ENCODE results near the gene PSMA2.
"Not testable (repeated sequence)": the region's sequence is repeated elsewhere in the genome, so short reads cannot be mapped to it uniquely, and the experiment has no call there.

Gene PSMA2

GRCh38 chr7:42902331-42902730, 29.6 kb downstream of the PSMA2 start:
- no peak overlapping the region for H3K27ac ChIP-seq (ENCODE audit: low read depth, low read length)
- no peaks in the 10 kb centered on the region for H3K79me2 ChIP-seq (ENCODE audit: control insufficient read depth, insufficient read depth, low read length, unreplicated experiment)
- no peak overlapping the region for H2AFZ ChIP-seq (ENCODE audit: low read length, unreplicated experiment)
- H3K27me3 ChIP-seq (ENCODE audit: insufficient read depth, low read length), result no peaks in the 10 kb centered on the region
- no peaks in the 10 kb centered on the region for H3K36me3 ChIP-seq (ENCODE audit: insufficient read depth, low read length)
- H3K4me3 ChIP-seq (ENCODE audit: low read depth, low read length), result no peak overlapping the region
- peaks cover 3% of the 10 kb centered on the region for H3K4me1 ChIP-seq (ENCODE audit: control insufficient read depth, insufficient read depth, low read length, unreplicated experiment)

GRCh38 chr7:42900842-42901241, 31.1 kb downstream of the PSMA2 start:
- no peaks in the 10 kb centered on the region for H3K36me3 ChIP-seq (ENCODE audit: insufficient read depth, low read length)
- H2AFZ ChIP-seq (ENCODE audit: low read length, unreplicated experiment), result no peak overlapping the region
- H3K4me1 ChIP-seq (ENCODE audit: control insufficient read depth, insufficient read depth, low read length, unreplicated experiment), result no peaks in the 10 kb centered on the region
- H3K27me3 ChIP-seq (ENCODE audit: insufficient read depth, low read length), result no peaks in the 10 kb centered on the region
- no peaks in the 10 kb centered on the region for H3K79me2 ChIP-seq (ENCODE audit: control insufficient read depth, insufficient read depth, low read length, unreplicated experiment)
- H3K4me3 ChIP-seq (ENCODE audit: low read depth, low read length), result no peak overlapping the region
- H3K27ac ChIP-seq (ENCODE audit: low read depth, low read length), result no peak overlapping the region

- Histone ChIP-seq H3K4me1 (ENCODE audit: control insufficient read depth, insufficient read depth, low read length, unreplicated experiment) (no peaks in the 10 kb centered on the region), H3K27me3 (ENCODE audit: insufficient read depth, low read length) (no peaks in the 10 kb centered on the region), H2AFZ (ENCODE audit: low read length, unreplicated experiment) (no peak overlapping the region), H3K27ac (ENCODE audit: low read depth, low read length) (no peak overlapping the region), H3K79me2 (ENCODE audit: control insufficient read depth, insufficient read depth, low read length, unreplicated experiment) (no peaks in the 10 kb centered on the region), H3K36me3 (ENCODE audit: insufficient read depth, low read length) (no peaks in the 10 kb centered on the region), H3K4me3 (ENCODE audit: low read depth, low read length) (no peak overlapping the region)
Measured at GRCh38 chr7:42893346-42894240, 38.4 kb downstream of the PSMA2 start.

- H3K36me3 ChIP-seq (ENCODE audit: insufficient read depth, low read length), result no peaks in the 10 kb centered on the region
- no peaks in the 10 kb centered on the region for H3K27me3 ChIP-seq (ENCODE audit: insufficient read depth, low read length)
- H3K79me2 ChIP-seq (ENCODE audit: control insufficient read depth, insufficient read depth, low read length, unreplicated experiment), result no peaks in the 10 kb centered on the region
- H3K27ac ChIP-seq (ENCODE audit: low read depth, low read length), result no peak overlapping the region
- H3K4me1 ChIP-seq (ENCODE audit: control insufficient read depth, insufficient read depth, low read length, unreplicated experiment), result peaks cover 16% of the 10 kb centered on the region
- peak overlapping the region; percentile 81 for H3K4me3 ChIP-seq (ENCODE audit: low read depth, low read length)
- peak overlapping the region; percentile 2 for H2AFZ ChIP-seq (ENCODE audit: low read length, unreplicated experiment)
Measured at GRCh38 chr7:42886893-42887505, 45.0 kb downstream of the PSMA2 start.

GRCh38 chr7:42886129-42886528, 45.8 kb downstream of the PSMA2 start:
- Histone ChIP-seq H3K79me2 (ENCODE audit: control insufficient read depth, insufficient read depth, low read length, unreplicated experiment) (no peaks in the 10 kb centered on the region), H2AFZ (ENCODE audit: low read length, unreplicated experiment) (no peak overlapping the region), H3K27ac (ENCODE audit: low read depth, low read length) (no peak overlapping the region), H3K36me3 (ENCODE audit: insufficient read depth, low read length) (no peaks in the 10 kb centered on the region), H3K4me1 (ENCODE audit: control insufficient read depth, insufficient read depth, low read length, unreplicated experiment) (peaks cover 16% of the 10 kb centered on the region), H3K27me3 (ENCODE audit: insufficient read depth, low read length) (no peaks in the 10 kb centered on the region), H3K4me3 (ENCODE audit: low read depth, low read length) (no peak overlapping the region)

- H3K27ac ChIP-seq (ENCODE audit: low read depth, low read length); H2AFZ ChIP-seq (ENCODE audit: low read length, unreplicated experiment); H3K36me3 ChIP-seq (ENCODE audit: insufficient read depth, low read length); H3K27me3 ChIP-seq (ENCODE audit: insufficient read depth, low read length); H3K4me3 ChIP-seq (ENCODE audit: low read depth, low read length); H3K79me2 ChIP-seq (ENCODE audit: control insufficient read depth, insufficient read depth, low read length, unreplicated experiment): not testable (repeated sequence)
- H3K4me1 ChIP-seq (ENCODE audit: control insufficient read depth, insufficient read depth, low read length, unreplicated experiment), result peaks cover 16% of the 10 kb centered on the region
Measured at GRCh38 chr7:42885183-42885582, 46.8 kb downstream of the PSMA2 start.

GRCh38 chr7:42883950-42884349, 48.0 kb downstream of the PSMA2 start:
- H3K4me1 ChIP-seq (ENCODE audit: control insufficient read depth, insufficient read depth, low read length, unreplicated experiment), result peaks cover 16% of the 10 kb centered on the region

GRCh38 chr7:42880392-42880791, 51.6 kb downstream of the PSMA2 start:
- no peak overlapping the region for H3K27ac ChIP-seq (ENCODE audit: low read depth, low read length)
- no peak overlapping the region for H3K4me3 ChIP-seq (ENCODE audit: low read depth, low read length)
- no peaks in the 10 kb centered on the region for H3K36me3 ChIP-seq (ENCODE audit: insufficient read depth, low read length)
- no peaks in the 10 kb centered on the region for H3K79me2 ChIP-seq (ENCODE audit: control insufficient read depth, insufficient read depth, low read length, unreplicated experiment)
- H3K27me3 ChIP-seq (ENCODE audit: insufficient read depth, low read length), result no peaks in the 10 kb centered on the region
- no peak overlapping the region for H2AFZ ChIP-seq (ENCODE audit: low read length, unreplicated experiment)
- peaks cover 6% of the 10 kb centered on the region for H3K4me1 ChIP-seq (ENCODE audit: control insufficient read depth, insufficient read depth, low read length, unreplicated experiment)

More at GRCh38 chr7:42883950-42884349, 48.0 kb downstream of the PSMA2 start:
- Histone ChIP-seq H3K36me3 (ENCODE audit: insufficient read depth, low read length) (no peaks in the 10 kb centered on the region), H3K27me3 (ENCODE audit: insufficient read depth, low read length) (no peaks in the 10 kb centered on the region), H2AFZ (ENCODE audit: low read length, unreplicated experiment) (no peak overlapping the region), H3K4me3 (ENCODE audit: low read depth, low read length) (no peak overlapping the region), H3K27ac (ENCODE audit: low read depth, low read length) (no peak overlapping the region), H3K79me2 (ENCODE audit: control insufficient read depth, insufficient read depth, low read length, unreplicated experiment) (no peaks in the 10 kb centered on the region)

- Histone ChIP-seq H3K4me1 (ENCODE audit: control insufficient read depth, insufficient read depth, low read length, unreplicated experiment) (no peaks in the 10 kb centered on the region), H3K36me3 (ENCODE audit: insufficient read depth, low read length) (no peaks in the 10 kb centered on the region), H3K79me2 (ENCODE audit: control insufficient read depth, insufficient read depth, low read length, unreplicated experiment) (no peaks in the 10 kb centered on the region), H3K4me3 (ENCODE audit: low read depth, low read length) (no peak overlapping the region), H3K27me3 (ENCODE audit: insufficient read depth, low read length) (no peaks in the 10 kb centered on the region), H3K27ac (ENCODE audit: low read depth, low read length) (no peak overlapping the region), H2AFZ (ENCODE audit: low read length, unreplicated experiment) (no peak overlapping the region)
Measured at GRCh38 chr7:42878303-42878702, 53.7 kb downstream of the PSMA2 start.

- no peaks in the 10 kb centered on the region for H3K27me3 ChIP-seq (ENCODE audit: insufficient read depth, low read length)
- H3K4me3 ChIP-seq (ENCODE audit: low read depth, low read length), result no peak overlapping the region
- H2AFZ ChIP-seq (ENCODE audit: low read length, unreplicated experiment), result no peak overlapping the region
- no peaks in the 10 kb centered on the region for H3K79me2 ChIP-seq (ENCODE audit: control insufficient read depth, insufficient read depth, low read length, unreplicated experiment)
- no peaks in the 10 kb centered on the region for H3K36me3 ChIP-seq (ENCODE audit: insufficient read depth, low read length)
- H3K27ac ChIP-seq (ENCODE audit: low read depth, low read length), result no peak overlapping the region
- no peaks in the 10 kb centered on the region for H3K4me1 ChIP-seq (ENCODE audit: control insufficient read depth, insufficient read depth, low read length, unreplicated experiment)
Measured at GRCh38 chr7:42877862-42878261, 54.1 kb downstream of the PSMA2 start.
